ENCODE measurements around the gene EHF.

The EHF gene

GRCh38 chr11:34601085-34601444, 19.8 kb upstream of the EHF start:
- H3K4me1 ChIP-seq, result no peaks in the 10 kb centered on the region
- H3K9me3 ChIP-seq, result no peaks in the 10 kb centered on the region
- no peaks in the 10 kb centered on the region for H3K36me3 ChIP-seq
- H3K27me3 ChIP-seq, result no peaks in the 10 kb centered on the region
- TF ChIP-seq, protein P1, sequence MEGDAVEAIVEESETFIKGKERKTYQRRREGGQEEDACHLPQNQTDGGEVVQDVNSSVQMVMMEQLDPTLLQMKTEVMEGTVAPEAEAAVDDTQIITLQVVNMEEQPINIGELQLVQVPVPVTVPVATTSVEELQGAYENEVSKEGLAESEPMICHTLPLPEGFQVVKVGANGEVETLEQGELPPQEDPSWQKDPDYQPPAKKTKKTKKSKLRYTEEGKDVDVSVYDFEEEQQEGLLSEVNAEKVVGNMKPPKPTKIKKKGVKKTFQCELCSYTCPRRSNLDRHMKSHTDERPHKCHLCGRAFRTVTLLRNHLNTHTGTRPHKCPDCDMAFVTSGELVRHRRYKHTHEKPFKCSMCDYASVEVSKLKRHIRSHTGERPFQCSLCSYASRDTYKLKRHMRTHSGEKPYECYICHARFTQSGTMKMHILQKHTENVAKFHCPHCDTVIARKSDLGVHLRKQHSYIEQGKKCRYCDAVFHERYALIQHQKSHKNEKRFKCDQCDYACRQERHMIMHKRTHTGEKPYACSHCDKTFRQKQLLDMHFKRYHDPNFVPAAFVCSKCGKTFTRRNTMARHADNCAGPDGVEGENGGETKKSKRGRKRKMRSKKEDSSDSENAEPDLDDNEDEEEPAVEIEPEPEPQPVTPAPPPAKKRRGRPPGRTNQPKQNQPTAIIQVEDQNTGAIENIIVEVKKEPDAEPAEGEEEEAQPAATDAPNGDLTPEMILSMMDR (IDR thresholded peaks at IDR 0.05; ENCODE audit: low read depth, low read length), result no peak
- no peak overlapping the region for H3K4me3 ChIP-seq (ENCODE audit: low read depth, low read length)
- DNase-seq, result no peak

GRCh38 chr11:34601609-34602008, 19.3 kb upstream of the EHF start:
- DNase-seq, result no peak
- no peaks in the 10 kb centered on the region for H3K9me3 ChIP-seq
- H3K36me3 ChIP-seq, result no peaks in the 10 kb centered on the region
- no peak overlapping the region for H3K4me3 ChIP-seq (ENCODE audit: low read depth, low read length)
- TF ChIP-seq, protein P1 (IDR thresholded peaks at IDR 0.05; ENCODE audit: low read depth, low read length), result no peak
- H3K4me1 ChIP-seq, result no peaks in the 10 kb centered on the region
- H3K27me3 ChIP-seq, result no peaks in the 10 kb centered on the region

- Histone ChIP-seq H3K4me1 (no peaks in the 10 kb centered on the region), H3K27me3 (no peaks in the 10 kb centered on the region), H3K36me3 (no peaks in the 10 kb centered on the region), H3K4me3 (ENCODE audit: low read depth, low read length) (no peak overlapping the region), H3K9me3 (no peaks in the 10 kb centered on the region)
- TF ChIP-seq, protein P1 (IDR thresholded peaks at IDR 0.05; ENCODE audit: low read depth, low read length), result no peak
- DNase-seq, result no peak
Observed at GRCh38 chr11:34602245-34602644, 18.6 kb upstream of the EHF start.

DNA sequence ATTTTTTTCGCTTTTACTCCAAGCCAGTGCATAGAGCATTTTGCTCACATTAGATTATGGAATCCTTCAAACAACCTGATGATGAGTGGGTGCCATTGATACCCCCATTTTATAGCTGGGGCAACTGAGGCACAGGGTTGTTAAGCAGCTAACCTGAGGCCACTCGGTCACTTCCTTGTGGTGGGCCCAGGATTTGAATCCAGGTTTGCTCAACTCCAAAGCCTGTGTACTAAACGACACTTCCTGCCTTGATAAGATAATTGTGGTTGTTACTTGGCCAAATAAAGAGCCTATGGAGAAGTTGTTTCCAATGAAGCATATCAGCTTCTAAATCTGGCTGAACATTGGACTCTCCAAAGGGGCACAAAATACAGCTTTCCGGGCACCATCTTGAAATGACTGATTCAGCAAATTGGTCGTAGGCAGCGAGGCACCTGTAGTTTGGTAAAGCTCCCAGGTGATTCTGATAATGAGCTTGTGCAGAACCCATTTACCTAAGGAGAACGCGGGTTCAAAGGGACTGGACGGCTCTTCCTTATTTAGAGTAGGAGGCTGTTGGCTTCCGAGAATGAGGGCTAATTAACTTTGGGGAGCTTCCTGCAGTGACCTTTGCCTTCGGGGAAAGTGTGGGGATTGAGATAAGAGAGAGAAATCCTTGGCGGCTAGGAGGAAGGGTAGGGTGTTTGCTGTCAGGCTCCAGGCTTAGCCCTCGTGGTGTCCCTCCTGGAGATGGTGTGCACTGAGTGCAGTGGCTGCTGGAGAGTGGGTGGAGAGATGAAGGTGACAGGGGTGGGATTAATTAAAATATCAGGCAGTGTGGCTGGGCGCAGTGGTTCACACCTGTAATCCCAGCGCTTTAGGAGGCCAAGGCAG, 17.5 kb upstream of the EHF start:
- H3K4me1 ChIP-seq, result no peaks in the 10 kb centered on the region
- TF ChIP-seq, protein P1 (IDR thresholded peaks at IDR 0.05; ENCODE audit: low read depth, low read length), result no peak
- H3K4me3 ChIP-seq (ENCODE audit: low read depth, low read length), result no peak overlapping the region
- no peak for DNase-seq
- no peaks in the 10 kb centered on the region for H3K36me3 ChIP-seq
- H3K9me3 ChIP-seq, result no peaks in the 10 kb centered on the region
- H3K27me3 ChIP-seq, result no peaks in the 10 kb centered on the region

- H3K36me3 ChIP-seq, result no peaks in the 10 kb centered on the region
- TF ChIP-seq, protein P1 (IDR thresholded peaks at IDR 0.05; ENCODE audit: low read depth, low read length), result no peak
- no peaks in the 10 kb centered on the region for H3K27me3 ChIP-seq
- H3K4me3 ChIP-seq (ENCODE audit: low read depth, low read length), result no peak overlapping the region
- H3K9me3 ChIP-seq, result no peaks in the 10 kb centered on the region
- H3K4me1 ChIP-seq, result no peaks in the 10 kb centered on the region
- no peak for DNase-seq
Observed at GRCh38 chr11:34604145-34604544, 16.7 kb upstream of the EHF start.

- no peaks in the 10 kb centered on the region for H3K27me3 ChIP-seq
- no peak overlapping the region for H3K4me3 ChIP-seq (ENCODE audit: low read depth, low read length)
- TF ChIP-seq, protein P1 (IDR thresholded peaks at IDR 0.05; ENCODE audit: low read depth, low read length), result no peak
- no peaks in the 10 kb centered on the region for H3K36me3 ChIP-seq
- H3K4me1 ChIP-seq, result no peaks in the 10 kb centered on the region
- H3K9me3 ChIP-seq, result no peaks in the 10 kb centered on the region
- DNase-seq, result no peak
Observed at GRCh38 chr11:34604911-34605310, 16.0 kb upstream of the EHF start.
